Activated T-helper 17 cell treated with anti-CD3 and anti-CD28 coated beads, Interleukin-2, amount 50 U/mL, for 72 hours (primary cell): ENCODE results near the gene CRAT. TPM values are rescaled to one million over a fixed set of nuclear protein-coding genes. Genes with fewer than 3 reads are reported as not detected.

Experiments used
- ATAC-seq: fragments of 150-1000 bp; cut with Tn5 transposase; replicated peaks from 2 replicates; pipeline ENCODE4 v1.10.0; 2021; ENCODE audit warnings: mild to moderate bottlenecking, moderate library complexity
- H3K27ac Mint-ChIP-seq: one replicate; pipeline ENCODE4 v1.8.0; 2022; ENCODE audit warnings: mixed read lengths
- H3K27me3 Mint-ChIP-seq: one replicate; pipeline ENCODE4 v1.8.0; 2022; ENCODE audit warnings: mixed read lengths
- H3K36me3 Mint-ChIP-seq: one replicate; pipeline ENCODE4 v1.8.0; 2022; ENCODE audit warnings: low read depth, mild to moderate bottlenecking, mixed read lengths
- H3K4me1 Mint-ChIP-seq: one replicate; pipeline ENCODE4 v1.8.0; 2022; ENCODE audit warnings: mixed read lengths
- H3K4me3 Mint-ChIP-seq: one replicate; pipeline ENCODE4 v1.8.0; 2022; ENCODE audit warnings: mild to moderate bottlenecking, mixed read lengths
- H3K9me3 Mint-ChIP-seq: one replicate; pipeline ENCODE4 v1.8.0; 2022; ENCODE audit warnings: mixed read lengths
- total RNA-seq, 2 donors: library from RNA; stranded (reverse); gene quantifications; one replicate each; pipeline ENCODE4 v1.2.3, GENCODE V29; 2022

CRAT gene
- total RNA-seq, 2 donors from 2014 or later, result 19.8 to 21.8 TPM

GRCh38 chr9:129095170-129095667, 15.4 kb downstream of the CRAT start:
- no peak overlapping the region for H3K4me3 Mint-ChIP-seq
- H3K4me1 Mint-ChIP-seq, result no peaks in the 10 kb centered on the region
- H3K36me3 Mint-ChIP-seq, result peaks cover 6% of the 10 kb centered on the region
- H3K27me3 Mint-ChIP-seq, result no peaks in the 10 kb centered on the region
- no peak for ATAC-seq
- no peaks in the 10 kb centered on the region for H3K9me3 Mint-ChIP-seq
- H3K27ac Mint-ChIP-seq, result no peak overlapping the region

- peaks cover 12% of the 10 kb centered on the region for H3K36me3 Mint-ChIP-seq
- H3K9me3 Mint-ChIP-seq, result no peaks in the 10 kb centered on the region
- no peak for ATAC-seq
- no peaks in the 10 kb centered on the region for H3K4me1 Mint-ChIP-seq
- H3K27me3 Mint-ChIP-seq, result no peaks in the 10 kb centered on the region
- H3K27ac Mint-ChIP-seq, result no peak overlapping the region
- no peak overlapping the region for H3K4me3 Mint-ChIP-seq
Measured at GRCh38 chr9:129094387-129095169, 16.0 kb downstream of the CRAT start.

- Mint-ChIP-seq H3K36me3 (peaks cover 15% of the 10 kb centered on the region), H3K4me1 (no peaks in the 10 kb centered on the region), H3K27me3 (no peaks in the 10 kb centered on the region), H3K4me3 (no peak overlapping the region), H3K27ac (peak overlapping the region; percentile 78), H3K9me3 (no peaks in the 10 kb centered on the region)
- ATAC-seq, result no peak
Measured at GRCh38 chr9:129093602-129094386, 16.8 kb downstream of the CRAT start.

- ATAC-seq, result no peak
- Mint-ChIP-seq H3K9me3 (no peaks in the 10 kb centered on the region), H3K27ac (no peak overlapping the region)
Measured at GRCh38 chr9:129089246-129089645, 21.3 kb downstream of the CRAT start.

GRCh38 chr9:129084087-129084486, 26.5 kb downstream of the CRAT start:
- Mint-ChIP-seq H3K36me3 (peaks cover 33% of the 10 kb centered on the region), H3K4me3 (no peak overlapping the region), H3K27ac (no peak overlapping the region), H3K9me3 (no peaks in the 10 kb centered on the region), H3K4me1 (no peaks in the 10 kb centered on the region), H3K27me3 (no peaks in the 10 kb centered on the region)
- ATAC-seq, result no peak

More at GRCh38 chr9:129089246-129089645, 21.3 kb downstream of the CRAT start:
- Mint-ChIP-seq H3K4me1 (no peaks in the 10 kb centered on the region), H3K27me3 (no peaks in the 10 kb centered on the region), H3K36me3 (peaks cover 45% of the 10 kb centered on the region), H3K4me3 (no peak overlapping the region)

GRCh38 chr9:129081388-129081904, 29.1 kb downstream of the CRAT start:
- Mint-ChIP-seq H3K36me3 (peaks cover 15% of the 10 kb centered on the region), H3K4me1 (no peaks in the 10 kb centered on the region), H3K27ac (peak overlapping the region; percentile 89), H3K27me3 (no peaks in the 10 kb centered on the region), H3K9me3 (no peaks in the 10 kb centered on the region), H3K4me3 (peak overlapping the region; percentile 94)
- ATAC-seq, result no peak

GRCh38 chr9:129080601-129081387, 29.8 kb downstream of the CRAT start, which contains the start of gene DOLPP1:
Gene DOLPP1, plus strand, starts transcription at chr9:129081111. Its CDS starts 21 bp downstream, at chr9:129081132.
- Mint-ChIP-seq H3K4me1 (peaks cover under 1% of the 10 kb centered on the region), H3K36me3 (peaks cover 8% of the 10 kb centered on the region), H3K9me3 (no peaks in the 10 kb centered on the region), H3K27ac (peak within 1 kb of the TSS; percentile 89), H3K4me3 (peak within 1 kb of the TSS; percentile 94), H3K27me3 (no peaks in the 10 kb centered on the region)
- ATAC-seq, result peak; percentile 97

GRCh38 chr9:129080298-129080600, 30.3 kb downstream of the CRAT start:
- Mint-ChIP-seq H3K27ac (peak overlapping the region; percentile 89), H3K9me3 (no peaks in the 10 kb centered on the region), H3K27me3 (no peaks in the 10 kb centered on the region), H3K36me3 (peaks cover 4% of the 10 kb centered on the region), H3K4me1 (peaks cover 5% of the 10 kb centered on the region), H3K4me3 (peak overlapping the region; percentile 94)
- no peak for ATAC-seq

- Mint-ChIP-seq H3K27me3 (no peaks in the 10 kb centered on the region), H3K4me1 (peaks cover 5% of the 10 kb centered on the region), H3K4me3 (peak overlapping the region; percentile 94), H3K27ac (no peak overlapping the region), H3K36me3 (peaks cover under 1% of the 10 kb centered on the region), H3K9me3 (no peaks in the 10 kb centered on the region)
- no peak for ATAC-seq
Measured at GRCh38 chr9:129079829-129080228, 30.8 kb downstream of the CRAT start.

GRCh38 chr9:129078691-129079503, 31.7 kb downstream of the CRAT start:
- no peak for ATAC-seq
- Mint-ChIP-seq H3K9me3 (no peaks in the 10 kb centered on the region), H3K36me3 (no peaks in the 10 kb centered on the region), H3K4me3 (peak overlapping the region; percentile 94), H3K4me1 (peaks cover 5% of the 10 kb centered on the region), H3K27ac (peak overlapping the region; percentile 54), H3K27me3 (no peaks in the 10 kb centered on the region)

GRCh38 chr9:129077236-129077635, 33.4 kb downstream of the CRAT start:
- Mint-ChIP-seq H3K36me3 (no peaks in the 10 kb centered on the region), H3K27me3 (no peaks in the 10 kb centered on the region), H3K4me3 (no peak overlapping the region), H3K27ac (no peak overlapping the region), H3K9me3 (no peaks in the 10 kb centered on the region), H3K4me1 (peaks cover 5% of the 10 kb centered on the region)
- no peak for ATAC-seq

- no peak for ATAC-seq
- H3K4me3 Mint-ChIP-seq, result no peak overlapping the region
- no peak overlapping the region for H3K27ac Mint-ChIP-seq
- no peaks in the 10 kb centered on the region for H3K9me3 Mint-ChIP-seq
- no peaks in the 10 kb centered on the region for H3K27me3 Mint-ChIP-seq
- peaks cover 5% of the 10 kb centered on the region for H3K4me1 Mint-ChIP-seq
- H3K36me3 Mint-ChIP-seq, result no peaks in the 10 kb centered on the region
Measured at GRCh38 chr9:129076640-129077037, 34.0 kb downstream of the CRAT start.

GRCh38 chr9:129075996-129076639, 34.5 kb downstream of the CRAT start:
- Mint-ChIP-seq H3K4me3 (no peak overlapping the region), H3K36me3 (no peaks in the 10 kb centered on the region), H3K9me3 (no peaks in the 10 kb centered on the region), H3K27me3 (no peaks in the 10 kb centered on the region), H3K27ac (peak overlapping the region; percentile 55), H3K4me1 (peaks cover 5% of the 10 kb centered on the region)
- ATAC-seq, result no peak
